ENCODE data around the gene CCDC159.
"Not testable (repeated sequence)": the region's sequence is repeated elsewhere in the genome, so short reads cannot be mapped to it uniquely, and the experiment has no call there.

Gene CCDC159

GRCh38 chr19:11330127-11330526 is 16.2 kb upstream of the CCDC159 start:
- Histone ChIP-seq H3K4me1 (ENCODE audit: insufficient read depth, low read length, poor library complexity, severe bottlenecking) (peaks cover 10% of the 10 kb centered on the region), H3K27me3 (ENCODE audit: insufficient read depth, low read length, poor library complexity, severe bottlenecking) (no peaks in the 10 kb centered on the region), H2AFZ (ENCODE audit: low read length) (no peak overlapping the region), H3K79me2 (ENCODE audit: insufficient read depth, low read length) (peaks cover 9% of the 10 kb centered on the region; the same call in 1 of the 2 replicates), H3K4me3 (ENCODE audit: low read length, poor library complexity, severe bottlenecking) (no peak overlapping the region), H4K20me1 (ENCODE audit: insufficient read depth, low read length, poor library complexity, severe bottlenecking) (no peaks in the 10 kb centered on the region), H3K36me3 (ENCODE audit: insufficient read depth, low read length) (no peaks in the 10 kb centered on the region), H3F3A (ENCODE audit: low read depth) (no peaks in the 10 kb centered on the region), H3K9me2 (replicated peaks; ENCODE audit: low read depth, low read length) (no peaks in the 10 kb centered on the region), H3K9ac (ENCODE audit: low read depth, low read length, poor library complexity, severe bottlenecking) (no peak overlapping the region), H3K9me3 (ENCODE audit: insufficient read depth, low read depth, low read length) (no peaks in the 10 kb centered on the region), H3K4me2 (ENCODE audit: low read depth, low read length, poor library complexity, severe bottlenecking) (no peak overlapping the region)
- no peak for TF ChIP-seq CTCF (conservative IDR thresholded peaks at IDR 0.05; ENCODE audit: low read length)
- TF ChIP-seq EZH2phosphoT487 (IDR thresholded peaks at IDR 0.05; ENCODE audit: borderline replicate concordance) = no peak

GRCh38 chr19:11331502-11331901 is 14.8 kb upstream of the CCDC159 start:
- Histone ChIP-seq H3K9me2 (replicated peaks; ENCODE audit: low read depth, low read length) (no peaks in the 10 kb centered on the region), H3F3A (ENCODE audit: low read depth) (no peaks in the 10 kb centered on the region), H3K4me1 (ENCODE audit: insufficient read depth, low read length, poor library complexity, severe bottlenecking) (peaks cover 3% of the 10 kb centered on the region), H3K4me2 (ENCODE audit: low read depth, low read length, poor library complexity, severe bottlenecking) (no peak overlapping the region), H3K9ac (ENCODE audit: low read depth, low read length, poor library complexity, severe bottlenecking) (no peak overlapping the region), H4K20me1 (ENCODE audit: insufficient read depth, low read length, poor library complexity, severe bottlenecking) (no peaks in the 10 kb centered on the region), H3K79me2 (ENCODE audit: insufficient read depth, low read length) (0 out of 2 replicates have a peak, but pooled peaks cover 4% of the 10 kb centered on the region), H3K27me3 (ENCODE audit: insufficient read depth, low read length, poor library complexity, severe bottlenecking) (no peaks in the 10 kb centered on the region), H3K4me3 (ENCODE audit: low read length, poor library complexity, severe bottlenecking) (no peak overlapping the region), H3K36me3 (ENCODE audit: insufficient read depth, low read length) (no peaks in the 10 kb centered on the region), H3K9me3 (ENCODE audit: insufficient read depth, low read depth, low read length) (no peaks in the 10 kb centered on the region), H2AFZ (ENCODE audit: low read length) (no peak overlapping the region)
- TF ChIP-seq CTCF (conservative IDR thresholded peaks at IDR 0.05; ENCODE audit: low read length) = no peak

GRCh38 chr19:11332822-11333221 is 13.5 kb upstream of the CCDC159 start:
- Histone ChIP-seq H3K4me1 (ENCODE audit: insufficient read depth, low read length, poor library complexity, severe bottlenecking) (peaks cover 9% of the 10 kb centered on the region), H3K36me3 (ENCODE audit: insufficient read depth, low read length) (no peaks in the 10 kb centered on the region)

GRCh38 chr19:11333838-11334237 is 12.5 kb upstream of the CCDC159 start:
- H3K4me1 ChIP-seq (ENCODE audit: insufficient read depth, low read length, poor library complexity, severe bottlenecking) = peaks cover 19% of the 10 kb centered on the region
- H3K79me2 ChIP-seq (ENCODE audit: insufficient read depth, low read length) = peaks cover 10% of the 10 kb centered on the region; the same call in 1 of the 2 replicates
- H3K9ac ChIP-seq (ENCODE audit: low read depth, low read length, poor library complexity, severe bottlenecking); H3K4me2 ChIP-seq (ENCODE audit: low read depth, low read length, poor library complexity, severe bottlenecking); H3K9me2 ChIP-seq (replicated peaks; ENCODE audit: low read depth, low read length); H3K36me3 ChIP-seq (ENCODE audit: insufficient read depth, low read length); H4K20me1 ChIP-seq (ENCODE audit: insufficient read depth, low read length, poor library complexity, severe bottlenecking); H3F3A ChIP-seq (ENCODE audit: low read depth); H3K27me3 ChIP-seq (ENCODE audit: insufficient read depth, low read length, poor library complexity, severe bottlenecking); H3K9me3 ChIP-seq (ENCODE audit: insufficient read depth, low read depth, low read length); H3K4me3 ChIP-seq (ENCODE audit: low read length, poor library complexity, severe bottlenecking); H2AFZ ChIP-seq (ENCODE audit: low read length): not testable (repeated sequence)

More at GRCh38 chr19:11332822-11333221, 13.5 kb upstream of the CCDC159 start:
- H2AFZ ChIP-seq (ENCODE audit: low read length) = no peak overlapping the region
- no peak for TF ChIP-seq EZH2phosphoT487 (IDR thresholded peaks at IDR 0.05; ENCODE audit: borderline replicate concordance)
- TF ChIP-seq CTCF (conservative IDR thresholded peaks at IDR 0.05; ENCODE audit: low read length) = no peak
- H3K4me2 ChIP-seq (ENCODE audit: low read depth, low read length, poor library complexity, severe bottlenecking) = no peak overlapping the region
- no peak overlapping the region for H3K4me3 ChIP-seq (ENCODE audit: low read length, poor library complexity, severe bottlenecking)
- H3K79me2 ChIP-seq (ENCODE audit: insufficient read depth, low read length) = 0 out of 2 replicates have a peak, but pooled peaks cover 4% of the 10 kb centered on the region
- H3K9me2 ChIP-seq (replicated peaks; ENCODE audit: low read depth, low read length) = no peaks in the 10 kb centered on the region
- H4K20me1 ChIP-seq (ENCODE audit: insufficient read depth, low read length, poor library complexity, severe bottlenecking) = no peaks in the 10 kb centered on the region
- no peak overlapping the region for H3K9ac ChIP-seq (ENCODE audit: low read depth, low read length, poor library complexity, severe bottlenecking)
- no peaks in the 10 kb centered on the region for H3K27me3 ChIP-seq (ENCODE audit: insufficient read depth, low read length, poor library complexity, severe bottlenecking)
- H3K9me3 ChIP-seq (ENCODE audit: insufficient read depth, low read depth, low read length) = no peaks in the 10 kb centered on the region
- H3F3A ChIP-seq (ENCODE audit: low read depth) = no peaks in the 10 kb centered on the region
